ENCODE results near the gene TEX261.
A peak's percentile ranks its signal among the peaks of the same experiment; 100 is the strongest.
"Not testable (repeated sequence)": the region's sequence is repeated elsewhere in the genome, so short reads cannot be mapped to it uniquely, and the experiment has no call there.

The TEX261 gene

DNA sequence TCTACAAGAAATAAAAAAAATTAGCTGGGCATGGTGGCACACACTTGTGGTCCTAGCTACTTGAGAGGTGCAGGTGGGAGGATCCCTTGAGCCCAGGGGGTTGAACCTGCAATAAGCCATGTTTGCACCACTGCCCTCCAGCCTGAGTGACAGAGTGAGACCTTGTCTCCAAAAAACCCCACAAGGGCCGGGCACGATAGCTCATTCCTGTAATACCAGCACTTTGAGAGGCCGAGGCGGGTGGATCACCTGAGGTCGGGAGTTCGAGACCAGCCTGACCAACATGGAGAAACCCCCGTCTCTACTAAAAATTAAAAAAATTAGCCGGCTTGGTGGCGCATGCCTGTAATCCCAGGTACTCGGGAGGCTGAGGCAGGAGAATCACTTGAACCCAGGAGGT, 5.3 kb upstream of the TEX261 start:
- DNase-seq (ENCODE audit: low read depth) = not testable (repeated sequence)

DNA sequence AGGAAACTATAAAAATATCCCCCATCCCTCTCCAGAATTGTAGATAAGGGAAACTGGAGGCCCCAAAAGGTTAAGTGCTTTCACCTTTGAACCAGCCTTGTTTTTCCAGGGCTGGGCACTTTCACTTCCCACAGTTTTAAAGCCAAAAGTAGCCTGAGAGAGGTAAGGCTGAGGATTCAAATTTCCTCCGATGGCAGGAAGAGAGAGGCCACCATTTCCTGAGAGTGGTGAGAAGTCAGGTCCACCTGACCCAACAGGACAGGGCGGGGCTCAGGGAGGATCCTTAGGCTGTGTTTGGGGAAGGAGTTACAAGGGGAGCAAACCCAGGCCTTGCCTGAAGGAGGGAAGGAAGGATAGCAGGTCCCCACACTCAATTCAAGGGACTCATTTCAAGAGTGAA, 4.7 kb upstream of the TEX261 start:
- DNase-seq (ENCODE audit: low read depth) = no peak

DNA sequence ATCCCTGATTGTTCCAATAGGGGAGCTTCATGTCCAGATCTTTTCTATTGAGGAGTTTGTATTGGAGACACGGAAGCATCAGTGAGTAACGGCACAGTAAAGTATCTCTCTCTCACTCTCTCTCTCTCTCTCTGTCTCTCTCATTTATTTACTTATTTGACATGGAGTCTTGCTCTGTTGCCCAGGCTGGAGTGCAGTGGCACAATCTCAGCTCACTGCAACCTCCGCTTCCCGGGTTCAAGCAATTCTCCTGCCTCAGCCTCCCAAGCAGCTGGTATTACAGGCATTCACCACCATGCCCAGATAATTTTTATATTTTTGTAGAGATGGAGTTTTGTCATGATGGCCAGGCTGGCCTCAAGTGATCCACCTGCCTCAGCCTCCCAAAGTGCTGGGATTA, 4.2 kb upstream of the TEX261 start:
- DNase-seq (ENCODE audit: low read depth) = not testable (repeated sequence)

DNA sequence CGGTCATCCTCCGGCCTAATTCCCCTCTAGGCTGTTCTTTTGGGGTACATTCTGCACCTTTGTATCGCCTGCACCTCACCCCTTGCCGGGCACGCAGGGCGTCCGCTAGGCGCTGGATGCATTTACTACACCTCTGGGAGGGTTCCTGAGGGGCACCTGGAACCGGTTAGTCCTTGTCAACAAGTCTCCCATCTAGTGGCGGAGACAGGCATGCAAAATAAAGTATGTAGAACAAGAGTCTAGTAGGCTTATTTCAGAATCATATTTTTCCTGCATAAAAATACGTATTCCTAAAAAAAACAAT, 705 bp upstream of the TEX261 start:
- peak; percentile 6 for DNase-seq (ENCODE audit: low read depth)

DNA sequence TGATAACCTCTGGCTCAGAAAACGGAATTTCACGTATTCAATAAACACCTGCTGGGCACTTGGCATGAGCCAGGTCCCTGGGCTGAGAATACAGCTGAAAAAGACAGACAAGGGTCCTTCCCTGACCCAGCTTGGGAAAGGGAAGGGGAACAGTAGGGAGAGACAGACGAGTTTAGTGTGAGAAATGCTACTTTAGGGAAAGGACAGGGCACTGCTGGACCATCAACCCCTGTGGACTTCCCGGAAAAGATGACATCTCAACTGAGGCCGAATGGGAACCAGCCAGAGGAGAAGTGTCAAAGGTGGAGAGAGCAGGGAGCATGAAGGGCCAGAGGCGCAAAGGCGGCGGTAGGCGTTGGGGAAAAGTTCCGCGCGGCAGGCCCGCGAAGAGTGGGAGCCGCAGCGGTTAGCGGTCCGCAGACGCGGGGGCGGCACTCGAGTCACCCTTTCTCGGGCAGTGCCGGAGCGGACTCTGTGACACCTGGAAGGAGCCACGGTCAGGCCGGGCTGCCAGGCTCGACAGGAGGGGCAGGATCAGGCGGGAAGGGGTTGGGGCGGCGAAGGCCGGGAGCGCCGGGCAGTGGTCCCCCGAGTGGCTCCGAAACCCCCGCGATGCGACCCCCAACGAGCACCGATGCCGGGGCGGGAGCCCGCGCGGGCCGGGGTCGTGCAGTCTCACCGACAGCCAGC, 519 bp downstream of the TEX261 start:
- DNase-seq (ENCODE audit: low read depth) = no peak

DNA sequence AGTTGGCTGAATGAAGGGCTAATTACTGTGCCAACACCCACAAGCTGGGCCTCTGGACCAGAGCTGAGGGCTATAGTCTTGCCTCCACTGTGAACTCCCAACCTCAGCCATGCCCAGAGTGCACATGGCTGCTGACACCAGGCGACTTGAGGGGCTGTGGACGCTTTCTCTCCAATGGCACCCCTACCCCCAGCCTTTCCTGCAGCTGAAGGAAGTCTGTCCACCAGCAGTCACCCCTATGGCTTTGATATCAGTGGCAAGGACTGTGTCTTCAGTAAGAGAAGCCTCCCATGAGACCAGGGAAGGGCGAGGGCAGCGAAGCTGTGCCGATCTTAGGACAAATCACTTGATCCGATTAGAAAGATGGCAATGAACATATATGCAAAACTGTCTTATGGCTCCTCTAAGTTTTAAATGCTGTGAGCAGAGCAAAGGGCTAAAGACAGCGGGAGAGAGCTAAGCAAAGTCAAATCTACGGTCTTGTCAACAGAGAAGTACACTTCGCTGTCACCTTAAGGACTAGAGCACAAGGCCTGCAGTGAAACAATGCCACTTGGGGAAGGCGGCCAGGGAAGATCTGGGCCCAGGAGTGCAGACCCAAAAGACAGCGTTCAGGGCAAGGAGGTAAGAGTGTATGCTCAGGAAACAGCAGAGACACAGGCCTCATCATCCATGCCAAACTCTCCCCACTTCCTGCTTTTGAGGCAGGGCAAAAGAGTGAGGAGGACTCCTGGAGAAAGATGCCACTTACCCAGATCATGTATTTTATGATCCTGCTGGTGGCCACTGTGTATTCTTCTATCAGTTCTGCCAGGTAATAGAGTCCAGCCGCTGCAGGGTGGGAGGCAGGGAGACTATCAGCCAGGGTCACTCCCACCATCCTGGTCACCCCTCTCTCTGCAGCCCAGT, 1.5 kb downstream of the TEX261 start:
- no peak for DNase-seq (ENCODE audit: low read depth)

DNA sequence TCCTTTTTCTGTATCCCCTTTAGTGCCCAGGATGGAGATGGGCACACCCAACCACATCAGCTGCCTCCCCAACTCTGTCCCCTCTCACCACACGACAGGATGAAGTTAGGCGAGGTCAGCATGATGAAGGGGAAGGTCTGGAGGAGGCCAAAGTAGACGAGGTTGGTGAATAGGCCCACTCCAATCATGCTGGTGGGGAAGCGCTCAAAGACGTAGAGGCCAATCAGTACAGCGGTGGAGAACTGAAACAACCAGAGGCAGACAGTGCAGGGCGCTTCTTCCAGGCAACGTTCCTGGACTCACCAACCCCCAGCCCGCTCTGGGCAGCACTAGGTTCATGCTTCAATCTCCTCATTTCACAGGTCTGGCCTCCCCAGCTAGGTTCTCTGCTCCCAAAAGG, 2.9 kb downstream of the TEX261 start:
- no peak for DNase-seq (ENCODE audit: low read depth)

DNA sequence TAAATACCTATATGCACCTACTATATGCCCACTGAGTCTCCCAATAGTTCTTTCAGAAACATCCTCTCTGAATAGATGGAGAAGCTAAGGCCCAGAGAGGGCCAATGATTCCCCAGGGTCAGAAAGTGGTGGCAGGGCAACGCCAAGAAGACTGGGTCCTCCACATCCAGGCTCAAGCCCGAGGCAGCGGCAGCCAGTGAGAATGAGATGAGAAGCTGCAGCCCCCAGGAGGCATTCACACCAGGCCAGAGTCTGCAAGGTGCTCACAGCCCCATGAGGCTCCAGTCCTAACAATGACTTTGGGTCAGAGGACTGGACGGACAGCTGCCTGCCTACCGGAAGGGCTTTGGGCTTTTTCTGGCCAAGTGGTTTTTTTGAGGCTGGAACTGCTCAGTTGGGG, 3.5 kb downstream of the TEX261 start:
- DNase-seq (ENCODE audit: low read depth) = no peak

DNA sequence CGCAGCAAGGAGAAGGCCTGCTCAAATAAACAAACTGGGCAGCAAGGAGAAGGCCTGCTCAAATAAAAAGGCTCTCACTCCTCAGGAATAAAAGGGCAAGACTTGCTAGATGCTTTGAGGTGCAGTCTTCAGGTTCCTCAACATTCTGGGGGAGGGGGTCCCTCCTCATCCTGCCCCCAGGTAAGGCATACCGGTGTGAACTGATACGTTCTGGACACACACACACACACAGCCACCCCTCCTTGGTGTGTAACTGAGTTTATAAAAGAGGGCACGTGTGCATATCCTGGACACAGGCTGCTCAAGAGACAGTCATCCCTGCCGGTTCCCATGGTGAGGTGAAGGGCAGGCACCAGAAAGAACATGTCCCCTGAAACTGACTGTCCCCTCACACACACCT, 4.5 kb downstream of the TEX261 start:
- DNase-seq (ENCODE audit: low read depth) = no peak

DNA sequence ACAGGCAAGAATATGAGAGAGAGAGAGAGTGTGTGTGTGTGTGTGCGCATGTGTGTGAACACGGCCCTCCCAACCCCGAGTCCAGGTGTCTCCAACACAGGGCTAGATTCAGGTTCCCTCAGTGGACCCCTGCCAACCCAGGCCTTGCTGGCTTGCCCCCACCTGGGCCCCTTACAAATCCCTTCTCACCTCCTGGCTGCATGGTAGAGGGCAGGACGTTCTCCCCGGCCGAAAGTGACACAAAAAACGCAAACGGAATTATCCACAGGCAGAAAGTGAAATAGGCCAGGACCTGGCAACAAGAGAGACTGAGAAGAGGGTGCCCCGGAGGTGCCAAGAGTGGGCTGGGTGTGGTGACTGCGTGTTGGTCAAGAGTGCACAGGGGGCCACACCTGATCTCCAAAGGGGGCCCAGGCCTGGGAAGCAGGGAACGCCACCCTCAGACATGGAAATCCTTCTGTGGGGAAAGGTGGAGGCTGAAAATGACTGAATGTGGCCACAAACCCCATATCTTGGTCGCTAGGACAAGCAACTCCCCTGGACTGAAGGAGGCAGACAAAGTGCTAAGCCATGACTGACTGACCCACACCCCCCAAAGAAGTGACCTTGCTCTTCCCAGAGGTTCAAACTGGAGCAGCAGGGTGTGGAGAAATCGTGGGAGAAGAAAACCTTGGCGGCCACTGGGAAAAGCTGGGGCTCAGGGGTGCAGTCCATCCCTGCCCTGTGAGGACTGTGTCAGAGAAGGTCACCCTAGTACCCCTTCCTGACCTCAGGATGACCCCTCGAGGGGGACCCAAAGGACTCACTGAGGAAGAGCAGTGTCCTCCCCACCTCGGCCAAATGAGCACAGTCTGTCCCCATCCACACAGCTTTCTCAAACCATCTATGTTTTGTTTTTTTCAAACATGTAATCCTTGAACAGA, 5.7 kb downstream of the TEX261 start:
- no peak for DNase-seq (ENCODE audit: low read depth)

DNA sequence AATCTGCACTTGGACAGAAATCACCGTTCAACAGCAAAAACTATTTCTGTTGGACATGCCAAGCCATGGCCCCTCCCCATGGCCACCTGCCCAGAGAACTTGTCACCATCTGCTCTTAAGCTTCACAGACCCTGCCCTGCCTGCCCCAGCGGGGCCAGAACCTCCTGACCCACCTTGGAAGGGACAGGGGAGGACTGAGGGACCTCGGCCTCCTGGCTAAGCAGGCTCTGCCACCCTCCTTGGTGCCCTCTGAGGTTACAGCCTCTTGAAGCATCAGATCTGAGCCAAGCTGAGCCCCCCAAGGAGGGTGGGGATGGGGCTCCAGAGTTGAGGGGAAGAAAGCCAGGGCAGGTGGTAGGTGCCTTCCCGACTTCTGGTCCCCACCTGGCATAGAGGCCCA, 6.5 kb downstream of the TEX261 start:
- no peak for DNase-seq (ENCODE audit: low read depth)

DNA sequence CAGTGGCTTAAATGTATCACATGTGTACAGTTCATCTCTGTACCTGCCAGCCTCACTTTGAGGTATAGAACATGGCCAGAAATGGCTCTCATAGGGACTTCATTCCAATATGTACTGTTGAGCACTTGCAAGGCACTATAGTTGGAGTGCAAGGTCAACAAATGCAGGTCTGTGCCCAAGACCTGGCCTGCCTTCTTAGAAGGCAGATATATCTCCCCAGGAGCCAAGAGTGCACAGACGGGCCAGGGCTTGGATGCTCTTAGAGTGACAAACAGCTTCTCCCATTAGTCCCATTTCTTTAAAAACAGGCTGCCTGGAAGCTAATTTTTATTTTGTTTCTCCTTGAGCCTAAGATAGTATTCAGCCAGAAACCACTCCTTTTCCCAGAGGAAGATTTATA, 7.3 kb downstream of the TEX261 start:
- no peak for DNase-seq (ENCODE audit: low read depth)

DNA sequence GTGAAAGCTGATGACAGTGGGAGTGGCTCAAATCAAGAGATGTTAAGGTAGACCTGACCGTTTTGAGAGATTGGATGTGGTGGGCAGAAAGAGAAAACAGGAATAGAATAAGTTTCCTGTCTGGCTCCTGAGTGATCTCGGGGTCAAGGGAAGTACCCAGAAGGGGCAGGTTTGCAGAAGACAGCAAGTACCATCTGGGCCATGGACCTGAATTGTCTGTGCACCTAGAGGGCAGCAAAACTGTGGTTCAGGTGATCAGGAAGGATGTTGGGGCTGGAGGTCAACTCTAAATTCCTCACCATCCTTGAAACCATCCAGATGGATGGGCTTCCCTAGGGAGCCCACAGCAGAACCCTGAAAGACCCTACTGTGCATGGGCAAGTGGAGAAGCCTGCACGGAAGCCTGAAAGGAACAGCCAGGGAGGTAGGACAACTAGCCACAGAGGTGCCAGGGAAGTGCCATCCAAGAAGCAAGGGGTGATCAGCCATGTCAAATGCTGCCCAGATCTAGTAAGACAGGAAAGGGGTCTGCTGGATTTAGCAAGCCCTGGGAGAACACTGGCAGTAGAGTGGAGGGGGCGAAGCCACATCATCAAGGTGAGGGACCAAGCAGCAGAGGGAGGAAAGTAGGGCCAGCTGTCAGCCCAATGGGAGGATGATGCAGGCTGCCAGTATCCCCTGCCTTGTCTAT, 8.0 kb downstream of the TEX261 start:
- DNase-seq (ENCODE audit: low read depth) = no peak

DNA sequence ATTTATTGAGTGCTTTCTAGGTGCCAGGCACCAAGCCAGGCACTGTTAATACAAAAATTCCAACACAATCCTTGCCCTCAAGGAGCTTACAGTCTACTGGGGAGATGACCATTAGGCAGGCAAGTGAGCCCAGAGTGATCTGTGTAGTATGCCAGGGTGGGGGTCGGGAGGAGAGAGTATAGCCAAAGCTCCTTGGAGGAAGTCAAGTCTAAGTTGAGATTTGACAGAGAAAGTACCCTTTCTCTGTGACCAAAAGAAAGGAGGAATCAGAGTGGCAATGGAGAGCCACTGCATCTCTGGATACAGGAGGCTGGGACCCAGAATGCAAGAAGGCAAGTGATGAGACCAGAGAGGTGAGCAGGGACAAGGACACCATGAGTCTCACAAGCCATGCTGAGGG, 8.7 kb downstream of the TEX261 start:
- DNase-seq (ENCODE audit: low read depth) = no peak

DNA sequence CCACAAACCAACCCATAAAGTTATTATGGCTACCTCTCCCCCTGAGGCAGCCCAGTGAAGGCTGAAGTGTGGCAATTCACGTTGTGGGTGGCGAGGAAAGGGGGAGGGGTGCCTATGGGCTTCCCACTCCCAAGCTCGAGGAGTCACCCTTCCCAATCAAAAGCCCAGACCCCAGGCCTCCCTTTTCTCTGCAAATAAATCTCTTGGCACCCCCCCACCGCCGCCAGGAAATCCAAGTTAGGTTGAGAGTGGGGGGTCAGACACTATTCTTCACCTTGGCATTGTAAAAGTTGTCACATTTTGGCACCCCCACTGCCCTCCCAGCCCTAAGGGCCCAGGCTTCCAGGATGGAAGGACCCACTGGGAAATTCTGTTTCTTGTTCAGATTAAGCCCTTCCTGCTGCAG, 9.4 kb downstream of the TEX261 start:
- no peak for DNase-seq (ENCODE audit: low read depth)

DNA sequence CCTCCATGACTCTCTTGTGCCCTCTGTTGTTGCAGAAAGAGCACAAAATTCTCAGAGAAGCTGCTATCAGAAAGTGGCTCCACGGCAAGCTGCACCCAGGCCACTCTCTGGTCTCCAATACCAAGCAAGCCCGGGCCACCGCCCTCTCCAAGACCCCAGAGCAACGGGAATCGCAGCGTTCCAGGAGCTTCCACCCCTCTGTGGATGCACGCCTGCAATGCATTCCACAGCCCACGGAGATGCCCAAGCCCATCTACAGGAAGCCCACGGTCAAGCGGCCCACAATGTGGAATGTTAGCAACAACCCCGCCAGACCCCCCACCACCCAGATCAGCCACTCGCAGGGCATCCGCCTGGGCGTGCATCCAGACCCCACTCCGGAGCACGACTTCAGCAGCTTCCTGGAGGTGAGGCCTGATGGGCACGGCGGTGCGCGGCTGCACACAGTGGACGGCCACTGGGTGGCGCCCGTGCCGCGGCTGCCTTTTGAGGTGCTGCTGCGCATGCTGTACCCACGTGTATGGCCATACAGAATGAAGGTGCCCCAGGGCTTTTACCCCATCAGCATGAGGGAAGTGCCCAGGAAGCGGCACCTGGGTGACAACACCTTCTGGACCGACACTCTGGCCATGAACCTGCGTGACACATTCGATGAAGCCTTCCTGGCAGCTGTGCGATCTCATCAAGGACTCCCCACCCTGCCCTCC, 9.9 kb downstream of the TEX261 start:
- DNase-seq (ENCODE audit: low read depth) = no peak

DNA sequence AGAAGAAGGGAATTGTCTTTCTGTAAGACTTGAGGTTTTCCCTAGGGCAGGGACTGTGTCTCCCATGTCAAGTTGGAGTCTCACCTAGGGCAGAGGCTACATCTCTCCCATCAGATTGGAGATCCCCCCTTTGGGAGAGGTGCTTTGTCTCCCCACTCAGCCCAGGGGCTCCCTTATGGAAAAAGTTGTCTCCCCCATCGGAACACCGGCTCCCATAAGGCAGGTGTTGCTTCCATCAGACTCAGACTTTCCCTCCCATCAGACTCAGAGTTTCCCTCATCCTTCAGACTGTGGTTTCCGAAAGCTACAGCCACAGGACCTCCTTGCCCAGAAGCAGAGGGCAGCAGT, 10.5 kb downstream of the TEX261 start:
- DNase-seq (ENCODE audit: low read depth) = no peak

DNA sequence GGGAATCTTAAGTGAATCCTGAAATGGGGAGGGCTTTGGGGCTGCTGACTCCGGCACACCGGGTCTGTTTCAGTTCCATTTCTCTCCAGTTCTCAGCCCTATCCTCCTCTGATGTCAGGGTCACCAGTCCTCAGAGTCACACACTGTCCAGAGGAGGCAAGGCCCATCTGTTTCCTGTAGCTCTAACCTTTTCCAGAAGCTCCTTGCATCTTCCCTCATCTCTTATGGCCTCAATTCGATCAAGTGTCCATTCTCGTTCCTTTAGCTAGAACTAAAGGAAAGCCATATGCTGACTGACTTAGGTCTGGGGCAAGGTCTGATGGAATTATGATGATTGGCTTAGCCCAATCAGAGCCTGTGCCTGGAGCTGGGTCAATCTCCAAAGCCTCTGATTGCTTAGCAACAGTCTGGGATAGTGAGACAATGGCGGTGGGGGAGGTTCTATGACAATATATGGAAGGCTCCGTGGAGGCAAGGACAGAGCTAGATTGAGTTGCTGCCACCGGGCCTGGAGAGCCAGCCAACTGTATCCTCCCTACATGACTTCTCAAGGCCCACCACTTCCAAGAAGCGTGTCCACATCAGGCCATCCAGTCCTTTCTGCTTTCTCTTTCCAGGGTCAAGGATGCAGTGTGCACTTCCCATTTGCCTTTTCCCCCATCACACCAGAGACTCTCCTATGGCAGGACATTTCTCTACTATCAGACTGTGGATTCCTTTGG, 11.0 kb downstream of the TEX261 start:
- DNase-seq (ENCODE audit: low read depth) = no peak

DNA sequence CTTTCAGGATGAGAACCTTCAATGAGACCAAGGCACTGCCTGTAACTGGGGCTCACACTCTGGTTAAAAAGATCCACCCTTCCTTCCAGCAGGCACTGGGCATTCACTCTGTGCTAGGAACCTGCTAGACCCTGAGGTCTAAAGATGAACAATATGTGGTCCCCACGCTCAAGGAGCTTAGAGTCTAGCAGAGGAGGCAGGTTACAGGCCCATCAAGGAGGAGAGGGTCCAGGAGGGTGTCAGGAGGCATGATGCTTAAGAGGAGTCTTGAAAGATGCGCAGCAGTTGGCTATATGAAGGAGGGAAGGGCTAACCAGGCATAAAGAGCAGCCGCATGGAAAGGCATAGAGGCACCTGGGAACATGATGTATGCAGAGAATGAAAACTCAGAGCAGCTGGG, 11.7 kb downstream of the TEX261 start:
- no peak for DNase-seq (ENCODE audit: low read depth)

DNA sequence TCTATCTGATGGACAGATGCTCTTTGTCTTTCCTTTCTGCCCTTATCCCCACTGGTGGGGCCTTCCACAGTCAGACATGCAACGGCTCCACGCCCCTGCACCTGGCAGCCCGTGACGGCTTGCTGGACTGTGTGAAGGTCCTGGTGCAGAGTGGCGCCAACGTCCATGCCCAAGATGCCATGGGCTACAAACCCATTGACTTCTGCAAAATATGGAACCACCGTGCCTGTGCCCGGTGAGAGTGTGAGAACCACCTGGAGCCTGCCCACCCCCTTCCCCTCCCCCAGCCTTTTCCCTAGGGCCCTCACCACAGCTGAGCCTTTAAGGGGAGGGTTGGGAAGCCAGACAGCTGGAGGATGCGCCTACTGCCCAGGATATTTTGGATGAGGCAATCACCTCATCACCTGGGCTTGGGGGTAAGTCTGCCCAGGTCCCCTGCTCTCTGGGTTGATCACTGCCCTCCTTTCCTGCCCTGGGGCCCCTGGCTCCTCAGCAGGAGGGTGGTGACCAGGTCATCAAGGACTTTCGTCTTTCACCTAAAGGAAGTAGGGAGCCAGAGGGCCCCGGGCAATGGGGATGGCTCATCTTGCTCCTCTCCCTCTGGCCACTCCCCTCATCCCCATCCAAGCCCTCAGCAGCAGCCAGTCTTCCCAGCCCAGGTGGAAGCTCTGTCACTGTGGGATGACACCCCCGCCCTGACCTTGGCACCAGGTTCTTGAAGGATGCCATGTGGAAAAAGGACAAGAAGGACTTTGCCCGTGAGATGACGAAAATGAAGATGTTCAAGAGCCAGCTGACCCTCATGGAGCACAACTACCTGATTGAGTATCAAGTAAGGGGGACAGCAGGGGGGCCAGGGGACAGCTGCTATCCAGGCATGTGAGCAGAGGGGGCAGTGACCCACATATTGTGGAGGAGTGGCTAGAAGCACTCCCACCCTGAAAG, 12.5 kb downstream of the TEX261 start:
- DNase-seq (ENCODE audit: low read depth) = no peak

All from stromal cell of bone marrow (primary cell).